GM12878 (cell line): Measurements from ENCODE around the gene TIE1. TPM values are rescaled to one million over a fixed set of nuclear protein-coding genes. Genes with fewer than 3 reads are reported as not detected.

Experiments used
- ATAC-seq: fragments of 200-7000 bp; cut with Tn5 transposase; 3 replicates; pipeline ENCODE4 v1.9.1; 2020; ENCODE audit warnings: mild to moderate bottlenecking, moderate library complexity
- BruUV-seq: library from RNA; stranded (reverse); fragments of 400-500 nt; replicated peaks from 2 replicates; lab custom pipeline; 2021; lab: Mats Ljungman, UMichigan
- CTCF ChIA-PET: fragments of 300-600 bp; sonication (Branson Sonifier 250); formaldehyde crosslinking; extraction: SDS; loops from one replicate; lab custom pipeline; 2021; ENCODE audit warnings: inconsistent platforms; lab: Yijun Ruan, JAX
- POLR2A ChIA-PET: fragments of 350-600 bp; formaldehyde crosslinking; extraction: SDS; loops from one replicate; lab custom pipeline; 2021; ENCODE audit warnings: inconsistent platforms; lab: Charles Lee
- RAD21 ChIA-PET: fragments of 300-600 bp; sonication (Branson Sonifier 250); formaldehyde crosslinking; loops from one replicate; lab custom pipeline; 2023; ENCODE audit warnings: antibody characterized with exemption; ENCODE audit not compliant: unreplicated experiment; lab: Charles Lee
- SMC1A ChIA-PET: fragments of 300-600 bp; sonication (Branson Sonifier 250); formaldehyde crosslinking; loops from one replicate; lab custom pipeline; 2023; ENCODE audit not compliant: unreplicated experiment, uncharacterized antibody; lab: Charles Lee
- DNase-seq: peaks from one replicate; pipeline ENCODE4 v3.0.0-alpha.2; 2011; ENCODE audit warnings: low read depth, low spot score
- FAIRE-seq: peaks from 3 replicates; lab custom pipeline; 2011; peaks lifted over from hg19 to GRCh38; lab: Jason Lieb, UNC
- H2AFZ ChIP-seq: 2 replicates; pipeline ENCODE4 v1.6.0; 2011; ENCODE audit warnings: low read depth, low read length, control low read depth; ENCODE audit not compliant: control insufficient read depth
- H3K27ac ChIP-seq: 2 replicates; pipeline ENCODE4 v1.5.1; 2011; ENCODE audit warnings: control low read depth; ENCODE audit not compliant: control insufficient read depth, insufficient read depth
- H3K27me3 ChIP-seq, 2 experiments: replicated peaks in 1 of 2; 2 replicates each; pipeline versions ENCODE4 v1.6.0 to v1.6.1; 2011; ENCODE audit warnings: low read length in 1 of 2; ENCODE audit not compliant: control insufficient read depth in 2 of 2, insufficient read depth in 2 of 2
- H3K36me3 ChIP-seq, 2 experiments: 2 replicates each; pipeline ENCODE4 v1.5.1; 2011; ENCODE audit warnings: low read length in 1 of 2; ENCODE audit not compliant: control insufficient read depth in 2 of 2, insufficient read depth in 2 of 2
- H3K4me1 ChIP-seq: 2 replicates; pipeline ENCODE4 v1.6.1; 2011; ENCODE audit warnings: mild to moderate bottlenecking, low read length, moderate library complexity, mixed read lengths; ENCODE audit not compliant: control insufficient read depth, insufficient read depth
- H3K4me2 ChIP-seq: 2 replicates; pipeline ENCODE4 v1.6.0; 2011; ENCODE audit warnings: control low read depth; ENCODE audit not compliant: control insufficient read depth, insufficient read depth
- H3K4me3 ChIP-seq: fragments of 200-600 bp; sonication (generic); 2 replicates; pipeline ENCODE4 v1.5.1; 2016
- H3K79me2 ChIP-seq: 2 replicates; pipeline ENCODE4 v1.6.0; 2011; ENCODE audit warnings: low read length; ENCODE audit not compliant: control insufficient read depth, insufficient read depth
- H3K9ac ChIP-seq: 2 replicates; pipeline ENCODE4 v1.8.0; 2011; ENCODE audit warnings: low read length, control low read depth, mixed read lengths; ENCODE audit not compliant: control insufficient read depth, insufficient read depth
- H3K9me3 ChIP-seq: replicated peaks from 3 replicates; pipeline ENCODE4 v1.5.1; 2011; ENCODE audit warnings: mild to moderate bottlenecking, low read length; ENCODE audit not compliant: control insufficient read depth, insufficient read depth
- H4K20me1 ChIP-seq: 2 replicates; pipeline ENCODE4 v1.6.0; 2011; ENCODE audit not compliant: control insufficient read depth, insufficient read depth
- BCL3 ChIP-seq: IDR thresholded peaks from 2 replicates; pipeline ENCODE4 v1.6.1; 2011; ENCODE audit warnings: borderline replicate concordance, low read depth, mild to moderate bottlenecking, moderate library complexity, low read length; ENCODE audit not compliant: insufficient read depth, poor library complexity, severe bottlenecking
- CEBPZ ChIP-seq: fragments of 150-350 bp; IDR thresholded peaks from 2 replicates; pipeline ENCODE4 v1.6.1; 2016; ENCODE audit warnings: low read depth, low read length
- HDAC6 ChIP-seq: fragments of 200-600 bp; sonication (generic); IDR thresholded peaks from one replicate; pipeline ENCODE4 v1.8.0; 2017; ENCODE audit warnings: antibody characterized with exemption; ENCODE audit not compliant: unreplicated experiment
- JUND ChIP-seq: IDR thresholded peaks from 2 replicates; pipeline ENCODE4 v1.6.1; 2012; ENCODE audit warnings: low read depth, mild to moderate bottlenecking, low read length, improper control_type of control experiment, moderate library complexity
- NFIC ChIP-seq: IDR thresholded peaks from 2 replicates; pipeline ENCODE4 v1.6.1; 2012; ENCODE audit warnings: low read depth, mild to moderate bottlenecking, inconsistent platforms, low read length, moderate library complexity
- NR2F1 ChIP-seq: fragments of 450-650 bp; conservative IDR thresholded peaks from 2 replicates; pipeline ENCODE4 v1.6.1; 2017; ENCODE audit warnings: mild to moderate bottlenecking
- POLR2AphosphoS5 ChIP-seq: IDR thresholded peaks from 2 replicates; pipeline ENCODE4 v1.6.1; 2011; ENCODE audit warnings: mild to moderate bottlenecking, low read length, inconsistent platforms
- RFX5 ChIP-seq: IDR thresholded peaks from 2 replicates; pipeline ENCODE4 v1.6.1; 2011; ENCODE audit warnings: low read depth, low read length, improper control_type of control experiment
- SREBF2 ChIP-seq: IDR thresholded peaks from 2 replicates; pipeline ENCODE4 v1.6.1; 2012; ENCODE audit warnings: mild to moderate bottlenecking, low read length
- ZBTB11 ChIP-seq: fragments of 450-650 bp; formaldehyde crosslinking; IDR thresholded peaks from 2 replicates; pipeline ENCODE4 v1.5.0; 2022; ENCODE audit warnings: mild to moderate bottlenecking, missing genetic modification characterization
- ZNF622 ChIP-seq: fragments of 450-650 bp; IDR thresholded peaks from 2 replicates; pipeline ENCODE4 v1.6.1; 2017; ENCODE audit warnings: mild to moderate bottlenecking, inconsistent platforms
- WGBS: methylation state at CpG from one replicate; pipeline ENCODE4 v1.1.6; 2016; ENCODE audit warnings: low lambda C conversion rate; ENCODE audit not compliant: insufficient replicate concordance, insufficient coverage; ENCODE audit errors: missing lambda C conversion rate; 5-methylcytosine and 5-hydroxymethylcytosine counted together
- in situ Hi-C: fragments of 300-500 bp; cut with MboI; formaldehyde crosslinking; loops from 9 replicates; pipeline ENCODE4 v1.14.3; 2018; ENCODE audit warnings: mixed read lengths
- intact Hi-C: fragments of 100-400 bp; cut with micrococcal nuclease; formaldehyde crosslinking; loops from one replicate; pipeline ENCODE4 v1.14.2; 2022; ENCODE audit not compliant: unreplicated experiment
- polyA plus RNA-seq, 11 experiments: library from polyadenylated mRNA; depleted of rRNA in 4 of 11; unstranded in 6 of 11; stranded (reverse) in 5 of 11; fragments of >200 nt; fragmentation: Nextera tagmentation in 4 of 11; fragmentation: Illumina TruSeq in 1 of 11; extraction: Ambion mirVana in 4 of 11; extraction: Trizol in 1 of 11; gene quantifications; 1 replicate in 1 of 11; 2 replicates in 10 of 11; pipeline versions ENCODE4 v1.2.1 to v1.2.3, GENCODE V29; 2011 to 2016; ENCODE audit warnings: inconsistent platforms in 2 of 11, missing spikeins in 2 of 11, low read depth in 1 of 11
- total RNA-seq, 4 experiments: library from RNA; depleted of rRNA in 3 of 4; stranded (reverse); fragments of >200 nt in 3 of 4; fragmentation: Illumina TruSeq in 1 of 4; extraction: Trizol in 1 of 4; gene quantifications; 2 replicates each; pipeline versions ENCODE4 v1.2.1 to v1.2.3, GENCODE V29; 2013 to 2021

The TIE1 gene
- total and polyA plus RNA-seq, 10 of the 15 experiments (the other 5 are each of a cell fraction or from before 2014, with no cell fraction given) = 0.26 to 3.9 (median 1.3) TPM

GRCh38 chr1:43351421-43352350, 50.9 kb downstream of the TIE1 start:
- SMC1A ChIA-PET = no interaction called here
- no peaks in the 10 kb centered on the region for H3K27me3 ChIP-seq
- H3K79me2 ChIP-seq = no peaks in the 10 kb centered on the region
- no peaks in the 10 kb centered on the region for H3K4me1 ChIP-seq
- no peak overlapping the region for H2AFZ ChIP-seq
- FAIRE-seq (no peak), DNase-seq (no peak), ATAC-seq (no peak)
- no peak overlapping the region for H3K4me3 ChIP-seq
- POLR2A ChIA-PET = no interaction called here
- intact Hi-C loops = no loop called here
- no peaks in the 10 kb centered on the region for H4K20me1 ChIP-seq
- RAD21 ChIA-PET = no interaction called here
- H3K9me3 ChIP-seq = no peaks in the 10 kb centered on the region
- BruUV-seq = no TSS peak
- 88% methylated on average over 10 of the region's 10 CpGs for WGBS
- in situ Hi-C loops = no loop called here
- no peak overlapping the region for H3K4me2 ChIP-seq
- H3K9ac ChIP-seq = no peak overlapping the region
- H3K36me3 ChIP-seq = no peaks in the 10 kb centered on the region
- TF ChIP-seq ZNF622 = no peak
- TF ChIP-seq SREBF2 = no peak
- no peak for TF ChIP-seq POLR2AphosphoS5
- no peak for TF ChIP-seq BCL3
- TF ChIP-seq CEBPZ = no peak
- no peak for TF ChIP-seq RFX5
- TF ChIP-seq ZBTB11 = no peak
- no peak for TF ChIP-seq HDAC6
- TF ChIP-seq NFIC = no peak
- no peak for TF ChIP-seq JUND
- TF ChIP-seq NR2F1 = no peak
- CTCF ChIA-PET = no interaction called here
- H3K27ac ChIP-seq = no peak overlapping the region
